Ishikawa (cell line): Measurements from ENCODE around the gene GUCY2F.

ENCODE experiments used
- CEBPB ChIP-seq: IDR thresholded peaks from 2 replicates; pipeline ENCODE4 v1.6.1; 2012
- CREB1 ChIP-seq: IDR thresholded peaks from 2 replicates; pipeline ENCODE4 v1.6.1; 2012; ENCODE audit warnings: low read depth
- EGR1 ChIP-seq: IDR thresholded peaks from 2 replicates; pipeline ENCODE4 v1.6.1; 2012
- EP300 ChIP-seq: IDR thresholded peaks from 2 replicates; pipeline ENCODE4 v1.6.1; 2012; ENCODE audit warnings: borderline replicate concordance
- FOXM1 ChIP-seq: IDR thresholded peaks from 2 replicates; pipeline ENCODE4 v1.6.1; 2012; ENCODE audit warnings: low read depth, borderline replicate concordance
- NFIC ChIP-seq: IDR thresholded peaks from 2 replicates; pipeline ENCODE4 v1.6.1; 2012
- RAD21 ChIP-seq: IDR thresholded peaks from 2 replicates; pipeline ENCODE4 v1.6.1; 2012; ENCODE audit warnings: low read depth
- TAF1 ChIP-seq: IDR thresholded peaks from 2 replicates; pipeline ENCODE4 v1.6.1; 2012; ENCODE audit warnings: low read depth, mild to moderate bottlenecking
- TCF12 ChIP-seq: IDR thresholded peaks from 2 replicates; pipeline ENCODE4 v1.6.1; 2012; ENCODE audit warnings: low read depth
- TEAD4 ChIP-seq: IDR thresholded peaks from 2 replicates; pipeline ENCODE4 v1.6.1; 2012
- YY1 ChIP-seq: IDR thresholded peaks from 2 replicates; pipeline ENCODE4 v1.6.1; 2012; ENCODE audit warnings: low read depth
- ZBTB7A ChIP-seq: IDR thresholded peaks from 2 replicates; pipeline ENCODE4 v1.6.1; 2012; ENCODE audit warnings: low read depth
- TF ChIP-seq, protein P1 (sequence below): IDR thresholded peaks from 2 replicates; pipeline ENCODE4 v1.6.1; 2012
- TF ChIP-seq, protein P2 (sequence below): IDR thresholded peaks from 2 replicates; pipeline ENCODE4 v1.6.1; 2012; ENCODE audit warnings: low read depth, mild to moderate bottlenecking
- TF ChIP-seq, protein P3 (sequence below): IDR thresholded peaks from 2 replicates; pipeline ENCODE4 v1.6.1; 2012

GUCY2F gene

GRCh38 chrX:109356684-109357083 is 125.2 kb downstream of the GUCY2F start:
- TF ChIP-seq FOXM1 (no peak), EGR1 (no peak), TCF12 (no peak), CEBPB (no peak)
- TF ChIP-seq, protein P1, sequence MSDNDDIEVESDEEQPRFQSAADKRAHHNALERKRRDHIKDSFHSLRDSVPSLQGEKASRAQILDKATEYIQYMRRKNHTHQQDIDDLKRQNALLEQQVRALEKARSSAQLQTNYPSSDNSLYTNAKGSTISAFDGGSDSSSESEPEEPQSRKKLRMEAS: no peak

GRCh38 chrX:109352066-109352588 is 129.8 kb downstream of the GUCY2F start:
- TF ChIP-seq TEAD4 (no peak), EP300 (no peak), RAD21 (no peak), TCF12 (no peak), CEBPB (no peak), ZBTB7A (no peak), TAF1 (no peak), YY1 (no peak), FOXM1 (no peak), NFIC (no peak), EGR1 (no peak), CREB1 (no peak)
- TF ChIP-seq, protein P1: no peak
- TF ChIP-seq, protein P2, sequence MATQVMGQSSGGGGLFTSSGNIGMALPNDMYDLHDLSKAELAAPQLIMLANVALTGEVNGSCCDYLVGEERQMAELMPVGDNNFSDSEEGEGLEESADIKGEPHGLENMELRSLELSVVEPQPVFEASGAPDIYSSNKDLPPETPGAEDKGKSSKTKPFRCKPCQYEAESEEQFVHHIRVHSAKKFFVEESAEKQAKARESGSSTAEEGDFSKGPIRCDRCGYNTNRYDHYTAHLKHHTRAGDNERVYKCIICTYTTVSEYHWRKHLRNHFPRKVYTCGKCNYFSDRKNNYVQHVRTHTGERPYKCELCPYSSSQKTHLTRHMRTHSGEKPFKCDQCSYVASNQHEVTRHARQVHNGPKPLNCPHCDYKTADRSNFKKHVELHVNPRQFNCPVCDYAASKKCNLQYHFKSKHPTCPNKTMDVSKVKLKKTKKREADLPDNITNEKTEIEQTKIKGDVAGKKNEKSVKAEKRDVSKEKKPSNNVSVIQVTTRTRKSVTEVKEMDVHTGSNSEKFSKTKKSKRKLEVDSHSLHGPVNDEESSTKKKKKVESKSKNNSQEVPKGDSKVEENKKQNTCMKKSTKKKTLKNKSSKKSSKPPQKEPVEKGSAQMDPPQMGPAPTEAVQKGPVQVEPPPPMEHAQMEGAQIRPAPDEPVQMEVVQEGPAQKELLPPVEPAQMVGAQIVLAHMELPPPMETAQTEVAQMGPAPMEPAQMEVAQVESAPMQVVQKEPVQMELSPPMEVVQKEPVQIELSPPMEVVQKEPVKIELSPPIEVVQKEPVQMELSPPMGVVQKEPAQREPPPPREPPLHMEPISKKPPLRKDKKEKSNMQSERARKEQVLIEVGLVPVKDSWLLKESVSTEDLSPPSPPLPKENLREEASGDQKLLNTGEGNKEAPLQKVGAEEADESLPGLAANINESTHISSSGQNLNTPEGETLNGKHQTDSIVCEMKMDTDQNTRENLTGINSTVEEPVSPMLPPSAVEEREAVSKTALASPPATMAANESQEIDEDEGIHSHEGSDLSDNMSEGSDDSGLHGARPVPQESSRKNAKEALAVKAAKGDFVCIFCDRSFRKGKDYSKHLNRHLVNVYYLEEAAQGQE: no peak
- TF ChIP-seq, protein P3, sequence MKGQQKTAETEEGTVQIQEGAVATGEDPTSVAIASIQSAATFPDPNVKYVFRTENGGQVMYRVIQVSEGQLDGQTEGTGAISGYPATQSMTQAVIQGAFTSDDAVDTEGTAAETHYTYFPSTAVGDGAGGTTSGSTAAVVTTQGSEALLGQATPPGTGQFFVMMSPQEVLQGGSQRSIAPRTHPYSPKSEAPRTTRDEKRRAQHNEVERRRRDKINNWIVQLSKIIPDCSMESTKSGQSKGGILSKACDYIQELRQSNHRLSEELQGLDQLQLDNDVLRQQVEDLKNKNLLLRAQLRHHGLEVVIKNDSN: no peak

DNA sequence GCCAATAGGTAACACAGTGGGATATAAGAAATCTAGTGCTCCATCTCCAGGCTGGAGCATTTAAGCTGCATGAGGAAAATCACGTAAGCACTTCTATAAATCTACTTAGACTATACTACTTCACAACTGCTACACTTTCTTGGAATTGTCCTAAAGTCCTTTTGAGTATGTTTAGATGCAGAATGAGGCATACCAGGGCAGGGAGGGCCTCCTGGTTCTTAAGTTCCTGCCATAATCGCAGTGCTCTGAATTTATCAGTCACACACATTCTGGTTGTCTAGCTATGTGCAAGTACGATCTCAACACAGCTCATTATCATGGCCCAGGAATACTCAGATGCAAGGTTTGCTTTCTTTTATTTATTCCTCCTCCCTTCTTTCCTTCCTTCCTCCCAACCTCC is 130.3 kb downstream of the GUCY2F start:
- TF ChIP-seq ZBTB7A (no peak), CREB1 (no peak), TAF1 (no peak), EGR1 (no peak), RAD21 (no peak), TEAD4 (no peak), NFIC (no peak)

GRCh38 chrX:109350551-109350950 is 131.3 kb downstream of the GUCY2F start:
- TF ChIP-seq EGR1 (no peak), ZBTB7A (no peak), CEBPB (no peak), TAF1 (no peak), RAD21 (no peak), CREB1 (no peak), FOXM1 (no peak), EP300 (no peak), TEAD4 (no peak), NFIC (no peak), TCF12 (no peak), YY1 (no peak)
- TF ChIP-seq, protein P3: no peak
- TF ChIP-seq, protein P1: no peak
- TF ChIP-seq, protein P2: no peak

GRCh38 chrX:109350051-109350450 is 131.8 kb downstream of the GUCY2F start:
- TF ChIP-seq ZBTB7A (no peak), RAD21 (no peak), TCF12 (no peak), YY1 (no peak), EP300 (no peak), EGR1 (no peak), TEAD4 (no peak), NFIC (no peak), CREB1 (no peak), TAF1 (no peak)
- TF ChIP-seq, protein P1: no peak
- TF ChIP-seq, protein P3: no peak
